Stimulated activated CD8-positive, alpha-beta memory T cell treated with anti-CD3 and anti-CD28 coated beads, Interleukin-7, amount 100 ng/mL, for 4 hours (primary cell): ENCODE results near the gene AKT2.
A peak's percentile ranks its signal among the peaks of the same experiment; 100 is the strongest.

Experiments used
- DNase-seq, 2 donors: peaks; one replicate each; pipeline ENCODE4 v3.0.0-alpha.2; 2020; ENCODE audit warnings: low read depth in 2 of 2

Gene AKT2

GRCh38 chr19:40300668-40301067 is 15.5 kb upstream of the AKT2 start:
- no peak for DNase-seq

- DNase-seq: no peak
Observed at GRCh38 chr19:40298026-40298425, 12.9 kb upstream of the AKT2 start.

- no peak for DNase-seq
Observed at GRCh38 chr19:40294560-40294959, 9.4 kb upstream of the AKT2 start.

GRCh38 chr19:40286971-40287421 is 1.9 kb upstream of the AKT2 start:
- DNase-seq: no peak

- no peak for DNase-seq
Observed at GRCh38 chr19:40286235-40286970, 1.3 kb upstream of the AKT2 start.

- peak; percentile 98 to 99 for DNase-seq
Observed at GRCh38 chr19:40285353-40286234, 449 bp upstream of the AKT2 start.

- DNase-seq: no peak
Observed at GRCh38 chr19:40284251-40284500, 969 bp downstream of the AKT2 start.

- no peak for DNase-seq
Observed at GRCh38 chr19:40283414-40284250, 1.5 kb downstream of the AKT2 start.

GRCh38 chr19:40282920-40283319 is 2.2 kb downstream of the AKT2 start:
- DNase-seq: no peak

GRCh38 chr19:40282209-40282580 is 3.0 kb downstream of the AKT2 start:
- no peak for DNase-seq

- no peak for DNase-seq
Observed at GRCh38 chr19:40281381-40282208, 3.5 kb downstream of the AKT2 start.

- no peak for DNase-seq
Observed at GRCh38 chr19:40280608-40281221, 4.4 kb downstream of the AKT2 start.

- peak in 1 of 2 donors; percentile 25 for DNase-seq
Observed at GRCh38 chr19:40279761-40280607, 5.2 kb downstream of the AKT2 start.

- no peak for DNase-seq
Observed at GRCh38 chr19:40279120-40279551, 6.0 kb downstream of the AKT2 start.

GRCh38 chr19:40278361-40279035 is 6.6 kb downstream of the AKT2 start:
- no peak for DNase-seq

GRCh38 chr19:40277356-40278059 is 7.6 kb downstream of the AKT2 start:
- DNase-seq: no peak

- DNase-seq: peak in 1 of 2 donors; percentile 19
Observed at GRCh38 chr19:40274585-40275544, 10.3 kb downstream of the AKT2 start.
